Right lobe of liver (tissue), 4 donors: ENCODE results near the gene S1PR3.

Experiments used
- POLR2A ChIP-seq: fragments of 450-650 bp; IDR thresholded peaks from one replicate; pipeline ENCODE4 v1.6.1; 2017; ENCODE audit warnings: antibody characterized with exemption, mild to moderate bottlenecking
- TF ChIP-seq, protein P1 (sequence below), 4 donors: fragments of 200-600 bp in 3 of 4; fragments of 450-650 bp in 1 of 4; IDR thresholded peaks; one replicate each; pipeline versions ENCODE4 v1.5.1 to v1.8.0; 2016 to 2022; ENCODE audit warnings: antibody characterized with exemption in 4 of 4, mild to moderate bottlenecking in 2 of 4
- donor health status: DM: no; HTN: no; CAD: no.
- donor health status: DM: no; HTN: no; CAD: no.
- donor health status: DM: no; HTN: yes; CAD: no.

DNA sequence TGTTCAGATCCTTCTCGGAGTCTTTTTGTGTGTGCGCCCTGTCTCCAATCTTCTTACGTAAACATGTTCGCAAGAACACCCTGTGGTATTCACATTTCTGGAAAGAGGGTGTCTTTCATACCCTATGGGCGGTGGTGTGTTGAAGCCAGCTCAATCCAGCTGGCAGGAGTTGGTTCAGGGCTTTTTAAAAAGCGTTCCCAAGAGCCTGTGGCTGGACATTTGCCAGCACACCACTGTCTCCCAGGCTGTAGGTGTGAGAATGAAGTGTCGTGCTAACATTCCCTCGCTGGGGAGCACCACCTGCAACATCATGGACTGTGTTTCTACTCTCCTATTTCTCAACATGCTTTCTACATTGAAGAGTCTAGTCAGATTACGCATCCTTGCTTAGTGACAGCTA lies 51.7 kb downstream of the S1PR3 start:
- TF ChIP-seq, protein P1, sequence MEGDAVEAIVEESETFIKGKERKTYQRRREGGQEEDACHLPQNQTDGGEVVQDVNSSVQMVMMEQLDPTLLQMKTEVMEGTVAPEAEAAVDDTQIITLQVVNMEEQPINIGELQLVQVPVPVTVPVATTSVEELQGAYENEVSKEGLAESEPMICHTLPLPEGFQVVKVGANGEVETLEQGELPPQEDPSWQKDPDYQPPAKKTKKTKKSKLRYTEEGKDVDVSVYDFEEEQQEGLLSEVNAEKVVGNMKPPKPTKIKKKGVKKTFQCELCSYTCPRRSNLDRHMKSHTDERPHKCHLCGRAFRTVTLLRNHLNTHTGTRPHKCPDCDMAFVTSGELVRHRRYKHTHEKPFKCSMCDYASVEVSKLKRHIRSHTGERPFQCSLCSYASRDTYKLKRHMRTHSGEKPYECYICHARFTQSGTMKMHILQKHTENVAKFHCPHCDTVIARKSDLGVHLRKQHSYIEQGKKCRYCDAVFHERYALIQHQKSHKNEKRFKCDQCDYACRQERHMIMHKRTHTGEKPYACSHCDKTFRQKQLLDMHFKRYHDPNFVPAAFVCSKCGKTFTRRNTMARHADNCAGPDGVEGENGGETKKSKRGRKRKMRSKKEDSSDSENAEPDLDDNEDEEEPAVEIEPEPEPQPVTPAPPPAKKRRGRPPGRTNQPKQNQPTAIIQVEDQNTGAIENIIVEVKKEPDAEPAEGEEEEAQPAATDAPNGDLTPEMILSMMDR (IDR thresholded peaks at IDR 0.05), result no peak
- TF ChIP-seq POLR2A, result no peak
